ENCODE measurements around the gene MYO16.
"Not testable (repeated sequence)": the region's sequence is repeated elsewhere in the genome, so short reads cannot be mapped to it uniquely, and the experiment has no call there.

MYO16 gene

DNA sequence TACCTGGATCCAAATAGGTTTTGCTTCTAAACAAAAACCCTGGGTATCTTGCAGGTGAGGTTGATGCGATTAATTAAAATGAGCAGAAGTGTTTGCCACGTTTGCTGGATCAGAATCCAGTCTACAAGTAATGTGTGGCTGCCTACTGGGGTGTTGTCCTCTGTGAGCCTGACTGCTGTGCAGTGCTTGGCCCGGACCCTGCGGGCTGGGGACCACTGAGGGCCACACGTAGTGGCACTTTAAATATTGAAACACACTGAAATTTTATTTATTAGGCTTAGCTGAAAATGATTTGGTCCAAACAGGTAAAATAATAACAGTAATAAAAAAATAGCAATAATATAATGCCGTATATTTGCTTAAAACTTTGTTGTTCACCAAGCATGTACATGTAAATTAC, 338.0 kb downstream of the MYO16 start:
- DNase-seq (ENCODE audit: low read depth in 2 of 2, low spot score in 1 of 2), result no peak

DNA sequence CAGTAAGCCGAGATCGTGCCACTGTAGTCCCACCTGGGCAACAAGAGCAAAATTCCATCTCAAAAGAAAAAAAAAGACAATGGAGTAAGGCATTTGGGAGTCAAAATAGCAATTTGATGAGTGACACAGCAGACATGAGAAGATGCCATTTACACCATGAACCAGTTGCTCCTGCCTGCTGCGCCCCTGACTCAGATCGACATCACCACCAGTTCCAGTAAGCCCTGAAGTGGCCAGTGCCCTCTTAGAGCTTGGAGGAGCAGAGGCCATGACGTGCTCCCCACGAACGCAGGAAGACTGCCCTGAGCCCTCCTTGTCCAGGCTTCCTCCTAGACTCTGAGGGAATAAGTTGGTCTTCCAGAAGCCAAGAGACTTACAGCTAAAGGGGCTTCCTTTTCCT, 339.2 kb downstream of the MYO16 start:
- no peak for DNase-seq (ENCODE audit: low read depth in 2 of 2, low spot score in 1 of 2)

DNA sequence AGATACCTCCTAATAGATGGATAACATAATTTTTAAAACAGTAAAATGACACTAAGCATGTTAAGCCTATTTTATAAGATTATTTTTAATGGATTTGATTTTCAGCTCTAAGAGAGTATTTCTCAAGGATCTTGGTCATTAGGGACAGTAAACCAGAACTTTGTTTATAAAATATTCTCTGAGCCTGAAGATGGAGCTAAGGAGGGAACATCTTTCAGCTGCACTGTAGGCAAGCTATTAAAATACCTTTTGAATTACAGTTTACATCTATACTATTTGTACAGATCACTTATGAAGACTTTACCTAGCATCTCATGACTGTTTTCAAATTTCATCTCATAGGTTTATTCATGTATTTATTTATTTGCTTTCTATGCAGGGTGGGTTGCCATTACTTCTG, 345.3 kb downstream of the MYO16 start:
- no peak for DNase-seq (ENCODE audit: low read depth in 2 of 2, low spot score in 1 of 2)

DNA sequence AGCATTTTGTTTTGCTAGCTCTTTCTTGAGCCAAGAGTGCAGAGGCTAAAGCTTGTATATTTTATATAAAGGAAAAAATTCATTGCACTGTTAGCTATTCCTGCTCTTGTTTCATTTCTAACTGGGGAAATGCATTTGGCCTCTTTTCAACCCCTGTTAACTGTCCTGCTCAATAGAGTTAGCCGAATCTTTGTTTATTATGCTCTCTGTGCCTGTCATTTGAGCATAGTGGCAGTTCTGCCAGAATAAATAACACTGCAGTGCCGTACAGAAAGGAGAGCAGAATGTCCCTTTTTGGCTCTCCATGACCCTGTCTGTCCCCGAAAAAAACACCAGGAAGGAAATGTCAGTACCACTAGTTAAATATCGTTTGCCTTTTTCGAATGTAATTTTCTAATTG, 350.8 kb downstream of the MYO16 start:
- no peak for DNase-seq (ENCODE audit: low read depth in 2 of 2, low spot score in 1 of 2)

DNA sequence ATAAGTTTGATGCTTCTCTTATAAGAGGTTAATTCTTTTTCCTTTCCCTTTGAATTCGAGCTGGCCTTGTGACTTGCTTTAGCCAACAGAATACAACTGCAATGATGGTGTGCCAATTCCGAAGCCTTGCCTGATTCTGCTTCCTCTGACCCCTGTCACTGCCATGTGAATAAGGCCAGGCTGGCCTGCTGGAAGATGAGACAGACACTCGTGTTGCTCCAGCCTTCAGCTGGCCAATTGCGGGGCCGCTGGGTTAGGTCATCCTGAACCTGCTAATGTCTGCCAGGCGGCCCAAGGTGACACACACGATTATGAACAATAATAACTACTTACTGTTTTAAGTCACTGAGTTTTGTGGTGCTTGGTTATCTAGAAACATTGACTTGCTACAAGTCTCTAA, 352.0 kb downstream of the MYO16 start:
- no peak for DNase-seq (ENCODE audit: low read depth in 2 of 2, low spot score in 1 of 2)

DNA sequence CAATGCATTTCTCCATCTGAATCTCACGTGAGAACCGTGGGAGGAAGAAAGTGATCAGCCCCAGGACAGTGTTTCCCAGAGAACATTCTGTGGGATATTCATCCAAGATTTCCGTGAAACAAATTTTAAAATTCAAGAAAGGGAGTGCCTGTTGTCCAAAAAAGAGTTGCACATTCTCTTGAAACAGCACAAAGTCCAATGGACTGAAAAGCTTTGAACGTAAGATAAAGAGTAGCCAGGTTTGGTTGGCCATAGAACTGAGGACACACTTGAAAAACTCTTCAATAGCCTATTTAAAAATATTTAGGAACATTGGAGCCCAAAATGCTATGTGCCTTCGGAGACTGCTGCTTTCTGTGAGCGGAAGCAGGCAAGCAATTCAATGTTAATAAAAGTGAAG, 353.9 kb downstream of the MYO16 start:
- no peak for DNase-seq (ENCODE audit: low read depth in 2 of 2, low spot score in 1 of 2)

DNA sequence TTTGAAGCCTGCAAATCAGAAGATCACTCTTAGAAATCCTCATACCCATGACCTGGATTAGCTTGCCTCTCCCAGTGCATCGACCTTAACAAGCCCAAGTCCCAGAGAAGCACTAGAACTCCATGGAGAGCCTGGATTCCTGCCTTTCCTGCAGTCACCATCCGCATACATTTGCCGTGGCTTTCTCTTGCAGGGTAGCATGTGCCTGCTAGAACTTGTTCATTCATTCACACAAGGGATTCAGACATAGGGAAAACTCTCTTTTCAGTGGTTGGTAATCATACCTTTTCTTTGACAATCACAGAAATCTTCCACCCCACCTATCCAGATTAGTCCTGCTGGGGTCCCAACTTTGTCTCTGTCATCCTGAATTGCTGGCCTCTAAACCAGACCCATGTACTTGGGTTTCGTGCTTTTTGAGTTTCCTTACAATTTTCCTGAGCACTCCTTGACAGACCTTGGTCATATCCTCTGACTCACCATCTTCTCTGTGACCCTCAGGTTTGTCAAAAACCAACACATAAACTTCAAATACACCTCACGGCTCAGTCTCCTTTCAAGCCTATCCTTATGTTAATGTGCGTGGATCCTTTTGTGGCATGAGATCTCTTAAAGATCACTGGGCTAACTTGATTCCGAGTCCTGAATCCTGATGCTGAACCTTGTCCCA, 355.0 kb downstream of the MYO16 start:
- DNase-seq (ENCODE audit: low read depth in 2 of 2, low spot score in 1 of 2), result no peak

DNA sequence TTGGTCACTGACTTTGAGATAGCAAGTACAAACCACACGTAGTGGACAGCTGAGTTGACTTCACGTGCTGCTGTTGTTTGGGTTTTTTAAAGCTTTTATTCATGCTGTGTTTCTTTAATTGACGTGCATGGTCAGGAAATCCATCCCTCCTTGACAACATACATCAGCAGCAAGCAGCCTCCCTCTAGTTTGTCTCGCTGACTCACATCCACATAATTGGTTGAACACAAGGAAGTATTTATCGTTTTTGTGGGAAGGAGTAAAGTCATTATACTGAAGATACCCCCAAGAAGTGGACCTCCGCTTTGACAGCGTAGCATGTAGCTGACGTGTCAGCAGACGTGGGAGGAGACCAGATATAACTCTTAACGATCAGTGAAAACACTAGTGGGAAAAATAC, 355.8 kb downstream of the MYO16 start:
- DNase-seq (ENCODE audit: low read depth in 2 of 2, low spot score in 1 of 2), result no peak

DNA sequence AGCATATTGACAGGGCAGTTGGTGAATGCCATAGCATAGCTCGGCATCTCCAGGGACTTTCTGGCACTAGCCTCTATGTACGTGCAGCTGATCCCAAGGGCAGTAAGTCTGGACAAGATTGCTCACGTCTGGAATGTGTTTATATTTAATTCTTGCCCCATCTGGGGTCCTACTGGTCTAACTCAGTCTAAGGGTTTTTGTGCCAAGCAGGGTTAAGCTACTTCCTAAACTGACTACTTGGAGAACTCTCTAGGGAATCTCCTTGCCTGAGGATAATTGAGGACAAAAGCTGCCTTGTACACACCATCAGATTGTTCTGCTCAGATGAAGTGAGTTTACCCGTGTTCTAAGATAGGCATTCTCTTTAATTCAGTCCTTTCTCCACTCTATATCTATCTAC, 358.1 kb downstream of the MYO16 start:
- no peak for DNase-seq (ENCODE audit: low read depth in 2 of 2, low spot score in 1 of 2)

DNA sequence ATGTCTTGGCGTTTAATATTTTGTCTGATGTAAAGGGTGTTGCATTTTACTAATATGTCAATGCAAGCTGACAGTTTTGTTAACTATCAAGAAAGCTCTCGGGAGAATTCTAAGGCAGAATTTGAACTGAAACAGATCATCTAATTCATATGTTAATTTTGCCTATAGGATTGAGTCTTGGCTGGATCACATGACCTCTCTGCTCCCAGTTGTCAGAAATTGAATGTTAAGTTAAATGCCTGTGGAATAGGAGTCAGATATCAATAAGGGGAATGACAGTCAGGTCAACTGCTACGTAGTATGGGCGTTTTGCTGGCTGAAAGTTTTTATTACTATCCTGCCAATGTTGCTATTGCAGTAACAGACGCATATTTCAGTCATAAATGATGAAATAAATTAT, 358.5 kb downstream of the MYO16 start:
- DNase-seq (ENCODE audit: low read depth in 2 of 2, low spot score in 1 of 2), result no peak

DNA sequence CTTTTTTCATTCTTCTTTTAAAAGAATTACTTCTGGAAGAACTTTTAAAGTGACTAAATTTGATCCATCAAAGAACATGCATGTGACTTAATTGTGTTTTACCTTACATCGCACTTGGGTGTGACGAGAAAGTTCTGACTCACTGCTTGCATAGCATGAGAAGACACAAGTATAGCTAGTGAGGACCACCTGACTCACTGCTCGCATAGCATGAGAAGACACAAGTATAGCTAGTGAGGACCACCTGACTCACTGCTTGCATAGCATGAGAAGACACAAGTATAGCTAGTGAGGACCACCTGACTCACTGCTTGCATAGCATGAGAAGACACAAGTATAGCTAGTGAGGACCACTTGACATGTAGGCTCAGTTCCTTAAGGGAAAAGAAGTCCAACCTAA, 362.0 kb downstream of the MYO16 start:
- DNase-seq (ENCODE audit: low read depth in 2 of 2, low spot score in 1 of 2), result not testable (repeated sequence)

DNA sequence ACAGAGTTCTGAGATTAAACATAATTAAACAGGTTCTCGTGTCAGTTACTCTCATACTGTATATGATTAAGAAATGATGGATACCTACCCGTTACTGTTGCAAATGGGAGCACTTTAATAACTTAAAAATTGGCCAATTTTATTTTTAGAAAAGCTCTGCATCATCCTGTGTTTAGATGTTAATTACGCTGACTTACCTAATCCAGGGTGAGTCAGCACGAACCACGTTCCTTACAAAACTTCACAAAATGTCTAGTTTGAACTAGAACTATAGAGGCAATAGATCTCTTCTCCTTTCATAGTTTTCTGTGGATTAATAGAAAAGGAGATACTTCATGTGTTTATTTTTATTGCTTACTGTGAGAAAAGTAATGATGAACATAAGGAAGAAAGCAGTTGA, 363.9 kb downstream of the MYO16 start:
- no peak for DNase-seq (ENCODE audit: low read depth in 2 of 2, low spot score in 1 of 2)

DNA sequence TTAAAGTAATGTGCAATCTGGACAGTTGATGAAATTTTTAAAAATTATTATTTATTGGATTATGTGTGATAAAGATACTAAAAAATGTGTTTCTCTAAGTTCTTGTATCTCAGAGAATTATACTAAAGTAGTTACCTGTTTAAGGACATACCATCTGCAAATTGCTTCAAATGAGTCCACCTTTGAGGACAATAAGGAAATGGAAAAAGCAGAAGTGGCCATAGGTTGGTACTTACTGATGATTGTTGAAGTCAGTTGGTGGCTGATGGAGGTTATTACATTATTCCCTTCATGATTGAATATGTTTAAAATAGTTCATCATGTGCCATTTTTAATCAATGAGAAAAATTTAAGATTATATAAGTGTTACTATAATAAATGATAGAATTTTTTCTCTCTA, 367.0 kb downstream of the MYO16 start:
- DNase-seq (ENCODE audit: low read depth in 2 of 2, low spot score in 1 of 2), result no peak

DNA sequence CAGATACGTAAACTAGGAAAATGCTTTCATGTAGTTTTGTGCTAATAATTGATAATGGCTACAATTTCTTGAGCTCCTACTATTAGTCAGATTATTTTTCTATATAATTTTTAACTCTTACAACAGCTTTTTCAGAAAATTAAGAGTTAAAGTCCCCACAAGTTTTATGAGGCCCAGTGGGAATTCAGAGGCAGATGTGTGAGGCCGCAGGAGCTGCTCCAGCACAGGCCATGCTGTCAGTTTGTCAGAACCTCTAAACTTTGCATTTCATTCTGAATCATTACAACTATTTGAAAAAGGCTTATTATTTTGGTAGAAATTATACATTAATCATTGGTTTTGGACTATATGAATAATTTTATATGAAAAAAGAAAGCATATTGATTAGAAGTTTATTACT, 370.8 kb downstream of the MYO16 start:
- no peak for DNase-seq (ENCODE audit: low read depth in 2 of 2, low spot score in 1 of 2)

DNA sequence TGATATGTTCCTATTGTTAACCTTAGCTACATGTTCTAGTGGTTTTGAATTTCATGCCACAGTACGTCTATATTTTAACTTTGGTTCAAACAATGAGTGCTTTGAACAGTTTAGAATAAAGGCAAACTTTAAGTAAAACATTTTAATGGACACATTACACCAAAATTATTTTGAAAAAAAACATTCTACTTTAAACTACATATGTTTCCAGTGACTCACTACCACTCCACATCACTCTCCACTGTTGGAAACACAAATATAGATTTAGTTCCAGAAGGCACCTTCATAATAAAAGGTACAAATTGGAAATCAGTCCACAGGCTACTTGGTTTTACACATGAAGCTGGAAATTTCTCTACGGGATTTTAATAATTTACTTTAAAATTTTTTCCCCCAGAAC, 373.5 kb downstream of the MYO16 start:
- no peak for DNase-seq (ENCODE audit: low read depth in 2 of 2, low spot score in 1 of 2)

DNA sequence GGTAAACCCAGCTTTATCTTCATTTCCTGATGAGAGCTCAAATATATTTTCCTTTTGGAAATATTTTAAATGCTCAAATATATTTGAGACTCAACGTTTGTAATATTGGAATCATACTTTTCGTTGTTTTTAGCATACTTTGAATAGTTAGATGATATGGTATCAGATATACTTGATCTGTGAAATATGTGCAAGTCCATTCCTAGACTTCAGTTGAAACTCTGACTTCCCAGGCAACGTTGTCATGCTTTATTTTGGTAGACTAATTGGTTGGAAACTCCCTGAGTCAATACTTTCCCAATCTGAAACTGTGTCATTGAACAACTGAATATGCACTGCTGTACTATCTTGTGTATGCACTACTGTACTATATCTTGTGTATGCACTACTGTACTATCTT, 378.5 kb downstream of the MYO16 start:
- DNase-seq (ENCODE audit: low read depth in 2 of 2, low spot score in 1 of 2), result no peak

DNA sequence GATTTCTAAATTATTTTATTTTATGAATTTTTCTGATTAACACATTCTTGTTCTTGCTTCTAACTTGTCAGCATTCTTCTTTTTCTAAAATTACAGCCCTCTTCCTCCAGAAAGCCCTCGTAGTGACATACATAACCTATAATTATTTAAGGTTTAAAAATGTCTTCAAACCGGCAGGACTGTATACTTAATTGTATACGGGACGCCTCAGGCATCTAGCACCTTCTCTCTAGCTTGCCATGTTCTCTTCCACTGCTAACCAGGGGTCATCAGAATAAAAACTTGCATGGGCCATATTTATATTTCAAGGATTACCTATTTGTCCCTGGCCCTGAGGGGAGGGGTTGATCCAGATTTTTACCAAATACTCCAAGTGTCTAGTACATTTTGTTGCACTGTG, 380.3 kb downstream of the MYO16 start:
- no peak for DNase-seq (ENCODE audit: low read depth in 2 of 2, low spot score in 1 of 2)

DNA sequence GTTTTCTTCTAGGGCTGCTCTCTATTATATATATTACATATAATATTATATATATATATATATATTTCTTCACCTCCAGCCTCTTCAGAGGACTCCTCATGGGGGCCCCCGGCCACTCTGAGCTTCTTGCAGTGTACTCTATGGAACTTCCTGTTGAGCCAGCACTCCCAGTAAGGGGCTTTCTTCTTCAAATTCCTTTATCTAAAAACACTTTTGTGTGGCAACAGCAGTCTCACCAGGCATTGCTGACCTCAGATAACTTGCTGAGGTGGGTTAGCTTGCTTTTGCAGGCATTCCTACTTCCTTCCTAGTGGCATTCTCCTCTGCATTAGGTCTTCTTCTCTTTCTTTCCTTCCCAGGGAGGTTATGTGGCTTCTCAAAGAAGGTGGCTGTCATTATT, 381.5 kb downstream of the MYO16 start:
- DNase-seq (ENCODE audit: low read depth in 2 of 2, low spot score in 1 of 2), result no peak

DNA sequence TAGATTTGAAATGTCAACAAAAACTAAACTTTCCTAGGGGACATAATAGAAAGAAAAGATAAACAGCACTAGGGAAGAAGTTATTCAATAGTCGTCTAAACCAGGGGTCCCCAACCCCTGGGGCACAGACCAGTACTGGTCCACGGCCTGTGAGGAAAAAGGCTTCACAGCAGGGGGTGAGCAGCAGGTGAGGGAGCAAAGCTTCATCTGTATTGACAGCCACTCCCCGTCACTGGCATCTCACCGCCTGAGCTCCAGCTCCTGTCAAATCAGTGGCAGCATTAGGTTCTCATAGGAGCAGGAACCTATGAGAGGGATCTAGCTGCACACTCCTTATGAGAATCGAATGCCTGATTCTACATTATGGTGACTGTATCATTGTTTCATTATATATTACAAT, 382.7 kb downstream of the MYO16 start:
- no peak for DNase-seq (ENCODE audit: low read depth in 2 of 2, low spot score in 1 of 2)

DNA sequence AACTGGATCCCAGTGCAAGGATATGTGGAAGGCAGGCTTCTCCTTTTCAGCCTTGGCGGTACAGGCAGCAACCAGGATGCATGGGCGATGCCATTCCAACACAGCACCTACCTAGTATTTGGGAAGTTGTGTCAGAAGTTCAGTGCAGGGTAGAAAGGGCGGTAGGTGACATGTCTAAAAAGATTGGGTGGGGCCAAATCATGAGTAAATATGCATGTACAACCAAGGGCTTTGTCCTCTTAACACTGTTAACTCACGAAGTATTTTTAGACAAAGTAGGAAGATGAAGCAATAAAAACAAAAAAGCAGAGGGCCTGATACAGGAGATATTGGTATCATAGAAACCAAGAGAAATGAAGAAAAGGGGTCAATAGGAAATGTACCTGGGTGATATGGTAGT, 392.1 kb downstream of the MYO16 start:
- no peak for DNase-seq (ENCODE audit: low read depth in 2 of 2, low spot score in 1 of 2)

DNA sequence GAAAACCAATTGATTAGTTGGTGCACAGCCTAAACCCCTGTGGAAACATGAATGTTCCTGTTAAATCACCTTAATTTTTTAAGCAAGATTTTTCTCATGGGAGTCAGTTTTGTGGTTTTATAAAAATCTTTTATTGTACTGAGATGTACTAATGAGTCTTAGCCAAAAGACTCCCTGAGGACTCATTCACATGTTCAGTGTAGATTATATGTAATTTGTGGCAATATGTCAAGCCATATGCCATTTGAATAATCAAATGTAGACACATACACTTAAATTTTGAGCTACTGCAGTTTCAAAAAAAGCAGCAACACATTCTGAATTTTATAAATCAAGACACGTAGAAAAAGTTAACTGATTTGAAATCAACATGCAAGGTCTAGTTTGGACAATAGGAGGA, 395.2 kb downstream of the MYO16 start:
- DNase-seq (ENCODE audit: low read depth in 2 of 2, low spot score in 1 of 2), result no peak

DNA sequence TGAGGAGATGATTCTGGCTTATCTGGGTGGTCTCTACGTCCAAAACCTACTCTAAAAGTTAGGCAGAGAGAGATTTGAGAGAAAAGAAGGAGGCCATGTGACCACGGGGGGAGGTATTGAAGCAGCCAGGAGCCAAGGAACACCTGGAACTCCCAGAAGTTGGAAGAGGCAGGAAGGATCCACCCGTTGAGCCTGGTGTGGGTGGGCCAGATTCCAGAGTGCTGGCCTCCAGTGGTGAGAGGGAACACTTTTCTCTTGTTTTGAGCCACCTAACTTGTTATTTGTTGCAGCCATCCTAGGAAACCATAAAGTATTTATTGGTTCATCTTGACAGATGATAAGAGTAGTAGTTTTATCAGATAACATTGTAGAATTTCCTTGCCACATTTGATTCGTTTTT, 396.9 kb downstream of the MYO16 start:
- DNase-seq (ENCODE audit: low read depth in 2 of 2, low spot score in 1 of 2), result no peak

DNA sequence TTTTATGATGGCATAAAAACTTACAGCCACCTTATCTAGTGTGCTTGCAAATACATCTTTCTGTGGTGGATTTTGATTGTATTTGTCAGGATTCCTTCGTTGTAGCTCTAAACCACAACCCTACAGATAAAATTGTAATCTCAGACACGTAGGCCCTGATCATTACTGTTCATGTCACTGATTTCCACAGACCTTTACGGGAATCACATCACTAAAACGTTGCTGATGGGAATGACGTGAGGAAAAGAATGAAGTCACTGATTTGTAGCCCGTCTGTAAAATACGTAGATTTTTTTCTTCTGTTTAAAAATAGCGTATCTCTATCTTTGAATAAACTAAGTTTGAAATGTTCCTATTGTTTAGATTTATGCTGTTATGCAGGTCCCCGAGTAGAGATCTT, 399.2 kb downstream of the MYO16 start:
- no peak for DNase-seq (ENCODE audit: low read depth in 2 of 2, low spot score in 1 of 2)

DNA sequence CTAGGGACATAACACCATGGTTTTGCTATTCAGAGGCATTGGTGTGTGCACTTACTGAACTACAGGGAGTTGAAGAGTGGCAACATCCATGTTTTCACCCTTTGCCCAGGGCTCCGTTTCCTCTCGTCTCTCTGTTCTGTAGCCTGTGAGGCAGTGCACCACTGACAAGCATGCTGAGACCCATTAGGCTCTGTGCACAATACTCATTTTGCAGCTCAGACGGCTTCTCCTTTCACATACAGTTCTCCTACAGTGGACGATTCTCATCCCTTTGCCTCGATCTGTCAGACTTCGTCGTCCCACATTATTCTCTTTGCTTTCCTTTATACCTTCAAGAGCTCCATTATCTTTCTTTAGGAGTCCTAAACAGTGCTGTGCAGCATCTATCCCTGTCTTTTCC, 403.7 kb downstream of the MYO16 start:
- no peak for DNase-seq (ENCODE audit: low read depth in 2 of 2, low spot score in 1 of 2)

Measured in stimulated activated CD8-positive, alpha-beta memory T cell treated with anti-CD3 and anti-CD28 coated beads, Interleukin-4, amount 100 ng/mL, for 1 hour (primary cell).